Hepatocyte (in vitro differentiated cells): ENCODE data around the gene CDH4. TPM values are rescaled to one million over a fixed set of nuclear protein-coding genes. Genes with fewer than 3 reads are reported as not detected.

ENCODE experiments used
- DNase-seq: peaks from one replicate; pipeline ENCODE4 v3.0.0-alpha.2; 2016; ENCODE audit warnings: low spot score
- H2AFZ ChIP-seq: fragments of 200-600 bp; sonication (generic); 2 replicates; pipeline ENCODE4 v1.6.0; 2016; ENCODE audit warnings: antibody characterized with exemption, mild to moderate bottlenecking
- H3K27ac ChIP-seq: fragments of 200-600 bp; sonication (generic); 2 replicates; pipeline ENCODE4 v1.5.1; 2016; ENCODE audit warnings: mild to moderate bottlenecking
- H3K27me3 ChIP-seq: fragments of 200-600 bp; sonication (generic); 2 replicates; pipeline ENCODE4 v1.6.1; 2016
- H3K36me3 ChIP-seq: fragments of 200-600 bp; sonication (generic); replicated peaks from 2 replicates; pipeline ENCODE4 v1.5.1; 2016; ENCODE audit warnings: low read depth; ENCODE audit not compliant: insufficient read depth
- H3K4me1 ChIP-seq: fragments of 200-600 bp; sonication (generic); 2 replicates; pipeline ENCODE4 v1.5.1; 2016; ENCODE audit warnings: mild to moderate bottlenecking, moderate library complexity; ENCODE audit not compliant: insufficient read depth
- H3K4me2 ChIP-seq: fragments of 200-600 bp; sonication (generic); 2 replicates; pipeline ENCODE4 v1.6.0; 2016
- H3K4me3 ChIP-seq: fragments of 200-600 bp; sonication (generic); 2 replicates; pipeline ENCODE4 v1.5.1; 2016; ENCODE audit warnings: mild to moderate bottlenecking
- H3K79me2 ChIP-seq: fragments of 200-600 bp; sonication (generic); 2 replicates; pipeline ENCODE4 v1.6.0; 2017; ENCODE audit warnings: mild to moderate bottlenecking
- H3K9me2 ChIP-seq: fragments of 200-600 bp; sonication (generic); replicated peaks from 2 replicates; pipeline ENCODE4 v1.6.0; 2017; ENCODE audit warnings: mild to moderate bottlenecking; ENCODE audit not compliant: insufficient read depth
- H3K9me3 ChIP-seq: fragments of 200-600 bp; sonication (generic); 2 replicates; pipeline ENCODE4 v1.5.1; 2016; ENCODE audit warnings: low read depth, mild to moderate bottlenecking
- H4K20me1 ChIP-seq: fragments of 200-600 bp; sonication (generic); 2 replicates; pipeline ENCODE4 v1.6.0; 2016; ENCODE audit warnings: mild to moderate bottlenecking; ENCODE audit not compliant: insufficient read depth, poor library complexity, severe bottlenecking
- CTCF ChIP-seq: fragments of 200-600 bp; sonication (generic); IDR thresholded peaks from 2 replicates; pipeline ENCODE4 v1.5.1; 2016; ENCODE audit warnings: antibody characterized with exemption, mild to moderate bottlenecking; ENCODE audit not compliant: poor library complexity
- EZH2 ChIP-seq: fragments of 200-600 bp; sonication (generic); IDR thresholded peaks from 2 replicates; pipeline ENCODE4 v1.6.1; 2016; ENCODE audit warnings: antibody characterized with exemption, mild to moderate bottlenecking, borderline replicate concordance
- EZH2phosphoT487 ChIP-seq: fragments of 200-600 bp; sonication (generic); IDR thresholded peaks from one replicate; pipeline ENCODE4 v1.6.1; 2018; ENCODE audit warnings: antibody characterized with exemption, mild to moderate bottlenecking, low read depth, moderate library complexity; ENCODE audit not compliant: unreplicated experiment, severe bottlenecking
- WGBS: methylation state at CpG from one replicate; pipeline ENCODE4 v1.1.6; 2016; ENCODE audit warnings: low lambda C conversion rate; ENCODE audit errors: missing lambda C conversion rate; 5-methylcytosine and 5-hydroxymethylcytosine counted together
- polyA plus RNA-seq: library from polyadenylated mRNA; unstranded; fragments of >200 nt; fragmentation: Nextera tagmentation; extraction: Ambion mirVana; gene quantifications from 2 replicates; pipeline ENCODE4 v1.2.1, GENCODE V29; 2016
- total RNA-seq: library from RNA; depleted of rRNA; stranded (reverse); fragments of >200 nt; gene quantifications from 2 replicates; pipeline ENCODE4 v1.2.3, GENCODE V29; 2014

Gene CDH4
- total and polyA plus RNA-seq, 2 experiments from 2014 or later = 0.53 to 0.73 TPM

- H3K9me2 ChIP-seq = no peaks in the 10 kb centered on the region
- no peaks in the 10 kb centered on the region for H4K20me1 ChIP-seq
- H3K27ac ChIP-seq = no peak overlapping the region
- no peaks in the 10 kb centered on the region for H3K27me3 ChIP-seq
- H3K4me2 ChIP-seq = no peak overlapping the region
- H2AFZ ChIP-seq = no peak overlapping the region
- no peaks in the 10 kb centered on the region for H3K36me3 ChIP-seq
- no peaks in the 10 kb centered on the region for H3K79me2 ChIP-seq
- 85% methylated on average over 8 of the region's 8 CpGs for WGBS
- H3K4me1 ChIP-seq = no peaks in the 10 kb centered on the region
- no peak for TF ChIP-seq EZH2phosphoT487
- no peak for TF ChIP-seq CTCF
- no peak for TF ChIP-seq EZH2
- no peak overlapping the region for H3K4me3 ChIP-seq
- no peaks in the 10 kb centered on the region for H3K9me3 ChIP-seq
- DNase-seq = no peak
Observed at GRCh38 chr20:61596687-61597330, 344.7 kb downstream of the CDH4 start.

- Histone ChIP-seq H3K9me3 (no peaks in the 10 kb centered on the region), H3K27ac (no peak overlapping the region), H3K27me3 (no peaks in the 10 kb centered on the region), H3K4me3 (no peak overlapping the region), H4K20me1 (no peaks in the 10 kb centered on the region), H3K36me3 (no peaks in the 10 kb centered on the region), H2AFZ (no peak overlapping the region), H3K9me2 (no peaks in the 10 kb centered on the region), H3K4me2 (no peak overlapping the region), H3K4me1 (no peaks in the 10 kb centered on the region), H3K79me2 (no peaks in the 10 kb centered on the region)
- 98% methylated on average over 5 of the region's 7 CpGs for WGBS
- TF ChIP-seq EZH2phosphoT487 (no peak), EZH2 (no peak)
- DNase-seq = no peak
Observed at GRCh38 chr20:61597996-61598395, 345.9 kb downstream of the CDH4 start.

- TF ChIP-seq EZH2 = no peak
- TF ChIP-seq CTCF = no peak
- TF ChIP-seq EZH2phosphoT487 = no peak
- H4K20me1 ChIP-seq = no peaks in the 10 kb centered on the region
- no peaks in the 10 kb centered on the region for H3K9me2 ChIP-seq
- no peak overlapping the region for H3K27ac ChIP-seq
- no peaks in the 10 kb centered on the region for H3K27me3 ChIP-seq
- WGBS = 89% methylated on average over 21 of the region's 21 CpGs
- H2AFZ ChIP-seq = no peak overlapping the region
- no peak overlapping the region for H3K4me3 ChIP-seq
- H3K79me2 ChIP-seq = no peaks in the 10 kb centered on the region
- H3K4me2 ChIP-seq = no peak overlapping the region
- H3K4me1 ChIP-seq = no peaks in the 10 kb centered on the region
- no peak for DNase-seq
- no peaks in the 10 kb centered on the region for H3K36me3 ChIP-seq
- no peaks in the 10 kb centered on the region for H3K9me3 ChIP-seq
Observed at GRCh38 chr20:61598586-61598985, 346.5 kb downstream of the CDH4 start.

- 76% methylated on average over 11 of the region's 12 CpGs for WGBS
- no peaks in the 10 kb centered on the region for H3K9me3 ChIP-seq
Observed at GRCh38 chr20:61599061-61599531, 347.0 kb downstream of the CDH4 start.

More at GRCh38 chr20:61599061-61599531, 347.0 kb downstream of the CDH4 start:
- Histone ChIP-seq H3K4me3 (no peak overlapping the region), H3K79me2 (no peaks in the 10 kb centered on the region), H3K27ac (no peak overlapping the region), H4K20me1 (no peaks in the 10 kb centered on the region), H3K4me2 (no peak overlapping the region), H3K9me2 (no peaks in the 10 kb centered on the region), H3K27me3 (no peaks in the 10 kb centered on the region), H3K36me3 (no peaks in the 10 kb centered on the region), H2AFZ (no peak overlapping the region), H3K4me1 (no peaks in the 10 kb centered on the region)
- TF ChIP-seq CTCF (no peak), EZH2 (no peak), EZH2phosphoT487 (no peak)
- DNase-seq = no peak
